Measurements from ENCODE around the gene SLC6A3. TPM values are rescaled to one million over a fixed set of nuclear protein-coding genes. Genes with fewer than 3 reads are reported as not detected.
"Not testable (repeated sequence)": the region's sequence is repeated elsewhere in the genome, so short reads cannot be mapped to it uniquely, and the experiment has no call there.

The SLC6A3 gene
- total and polyA plus RNA-seq, 5 donors from 2014 or later, result 0.27 TPM; not detected in 4

DNA sequence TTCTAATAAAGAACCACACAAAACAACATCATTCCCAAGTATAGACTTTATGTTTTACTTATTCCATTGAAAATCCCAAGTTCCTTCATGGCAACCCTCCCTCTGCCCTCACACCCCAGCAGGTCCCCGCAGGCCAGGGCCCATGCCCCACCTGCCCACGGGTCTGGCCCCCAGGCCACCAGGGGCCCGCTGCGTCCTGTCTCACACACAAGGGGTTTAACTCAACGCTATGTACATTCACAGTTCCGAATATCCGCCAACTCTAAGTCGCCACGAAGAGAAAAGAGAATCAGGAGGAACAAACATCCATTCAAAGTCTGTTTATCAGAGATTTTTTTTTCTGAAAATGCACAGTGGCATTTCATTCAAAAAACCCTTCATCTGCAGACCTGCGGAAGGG lies 16.2 kb upstream of the SLC6A3 start:
- no peak for ATAC-seq (ENCODE audit: low read depth in 2 of 2)
- H3K36me3 Mint-ChIP-seq, result peaks cover 14% of the 10 kb centered on the region

DNA sequence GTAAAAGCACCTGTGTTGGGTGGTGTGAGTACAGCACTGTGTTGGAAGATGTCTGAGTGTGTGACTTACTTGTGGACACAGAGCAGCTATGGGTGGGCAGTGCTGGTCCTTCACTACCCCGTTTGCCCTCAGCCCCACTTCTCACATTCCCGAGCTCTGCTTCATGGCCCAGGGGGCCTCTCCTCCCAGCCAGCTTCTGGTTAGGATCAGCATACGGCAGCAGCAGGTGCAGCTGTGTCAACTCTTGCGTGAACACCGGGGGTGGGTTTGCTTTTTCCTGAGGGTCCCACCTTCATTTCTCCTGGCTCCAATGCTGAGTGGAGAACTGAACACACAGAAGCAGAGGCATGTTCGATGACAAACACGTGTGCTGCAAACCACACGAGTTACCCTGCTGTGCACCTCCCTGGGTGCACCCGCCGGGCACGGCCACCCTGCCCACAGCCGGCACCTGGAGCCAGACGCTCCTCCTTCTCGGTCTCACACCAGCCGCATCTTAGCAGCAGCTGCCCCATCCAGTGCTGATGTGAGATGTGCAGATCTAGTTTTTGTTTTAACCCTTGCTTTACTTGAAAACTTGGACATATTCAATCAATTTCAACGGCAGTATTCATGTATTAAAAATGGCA lies 14.9 kb upstream of the SLC6A3 start:
- no peak overlapping the region for H3K27ac ChIP-seq (ENCODE audit: insufficient read depth, low read length, poor library complexity, severe bottlenecking)
- no peak overlapping the region for H3K4me3 ChIP-seq (ENCODE audit: low read depth, low read length)
- ATAC-seq (ENCODE audit: low read depth in 2 of 2) (no peak), DNase-seq (no peak)
- H3K4me3 Mint-ChIP-seq, result no peak overlapping the region
- peaks cover 30% of the 10 kb centered on the region for H3K36me3 ChIP-seq (ENCODE audit: control insufficient read depth, insufficient read depth, low read length)
- no peaks in the 10 kb centered on the region for H3K27me3 ChIP-seq (ENCODE audit: control insufficient read depth, insufficient read depth, low read length)
- H3K27ac Mint-ChIP-seq, result no peak overlapping the region
- H3K4me1 ChIP-seq (ENCODE audit: control insufficient read depth, insufficient read depth, low read length, poor library complexity, severe bottlenecking), result no peaks in the 10 kb centered on the region
- peaks cover 2% of the 10 kb centered on the region for H3K27me3 Mint-ChIP-seq
- peaks cover 11% of the 10 kb centered on the region for H3K36me3 Mint-ChIP-seq
- H3K9me3 Mint-ChIP-seq, result peaks cover 0 to 8% (median 3%) of the 10 kb centered on the region in 7 donors
- peaks cover 6 to 14% of the 10 kb centered on the region in 2 experiments for H3K9me3 ChIP-seq (ENCODE audit: control insufficient read depth in 2 of 2, low read length in 2 of 2)
- H3K4me1 Mint-ChIP-seq, result peaks cover 0 to 3% (median 0%) of the 10 kb centered on the region in 4 donors

More for the DNA sequence above, 16.2 kb upstream of the SLC6A3 start:
- no peak overlapping the region for H3K4me3 Mint-ChIP-seq
- H3K4me3 ChIP-seq (ENCODE audit: low read depth, low read length), result no peak overlapping the region
- no peak overlapping the region for H3K27ac Mint-ChIP-seq
- H3K9me3 Mint-ChIP-seq, result peaks cover 0 to 8% (median 3%) of the 10 kb centered on the region in 7 donors
- H3K9me3 ChIP-seq (ENCODE audit: control insufficient read depth in 2 of 2, low read length in 2 of 2), result peaks cover 4 to 7% of the 10 kb centered on the region in 2 experiments
- no peak for DNase-seq
- H3K36me3 ChIP-seq (ENCODE audit: control insufficient read depth, insufficient read depth, low read length), result peaks cover 30% of the 10 kb centered on the region
- H3K4me1 ChIP-seq (ENCODE audit: control insufficient read depth, insufficient read depth, low read length, poor library complexity, severe bottlenecking), result no peaks in the 10 kb centered on the region
- H3K4me1 Mint-ChIP-seq, result peaks cover 0 to 3% (median 0%) of the 10 kb centered on the region in 4 donors
- no peak overlapping the region for H3K27ac ChIP-seq (ENCODE audit: insufficient read depth, low read length, poor library complexity, severe bottlenecking)
- H3K27me3 Mint-ChIP-seq, result no peaks in the 10 kb centered on the region
- no peaks in the 10 kb centered on the region for H3K27me3 ChIP-seq (ENCODE audit: control insufficient read depth, insufficient read depth, low read length)

DNA sequence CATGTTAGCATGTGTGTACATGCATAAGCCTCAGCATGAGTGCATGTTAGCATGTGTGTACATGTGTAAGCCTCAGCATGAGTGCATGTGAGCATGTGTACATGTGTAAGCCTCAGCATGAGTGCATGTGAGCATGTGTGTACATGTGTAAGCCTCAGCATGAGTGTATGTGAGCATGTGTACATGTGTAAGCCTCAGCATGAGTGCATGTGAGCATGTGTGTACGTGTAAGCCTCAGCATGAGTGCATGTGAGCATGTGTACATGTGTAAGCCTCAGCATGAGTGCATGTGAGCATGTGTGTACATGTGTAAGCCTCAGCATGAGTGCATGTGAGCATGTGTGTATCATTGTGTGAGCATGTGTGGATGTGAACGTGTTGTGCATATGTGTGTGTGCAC lies 14.2 kb upstream of the SLC6A3 start:
- peaks cover 8 to 17% of the 10 kb centered on the region in 2 experiments for H3K9me3 ChIP-seq (ENCODE audit: control insufficient read depth in 2 of 2, low read length in 2 of 2)
- not testable (repeated sequence) for ATAC-seq (ENCODE audit: low read depth in 2 of 2); H3K27ac Mint-ChIP-seq; H3K9me3 Mint-ChIP-seq; H3K4me3 Mint-ChIP-seq; H3K4me1 ChIP-seq (ENCODE audit: control insufficient read depth, insufficient read depth, low read length, poor library complexity, severe bottlenecking); H3K4me3 ChIP-seq (ENCODE audit: low read depth, low read length); DNase-seq; H3K27ac ChIP-seq (ENCODE audit: insufficient read depth, low read length, poor library complexity, severe bottlenecking); H3K4me1 Mint-ChIP-seq; H3K27me3 Mint-ChIP-seq; H3K27me3 ChIP-seq (ENCODE audit: control insufficient read depth, insufficient read depth, low read length)
- H3K36me3 ChIP-seq (ENCODE audit: control insufficient read depth, insufficient read depth, low read length), result peaks cover 30% of the 10 kb centered on the region
- H3K36me3 Mint-ChIP-seq, result peaks cover 13% of the 10 kb centered on the region

DNA sequence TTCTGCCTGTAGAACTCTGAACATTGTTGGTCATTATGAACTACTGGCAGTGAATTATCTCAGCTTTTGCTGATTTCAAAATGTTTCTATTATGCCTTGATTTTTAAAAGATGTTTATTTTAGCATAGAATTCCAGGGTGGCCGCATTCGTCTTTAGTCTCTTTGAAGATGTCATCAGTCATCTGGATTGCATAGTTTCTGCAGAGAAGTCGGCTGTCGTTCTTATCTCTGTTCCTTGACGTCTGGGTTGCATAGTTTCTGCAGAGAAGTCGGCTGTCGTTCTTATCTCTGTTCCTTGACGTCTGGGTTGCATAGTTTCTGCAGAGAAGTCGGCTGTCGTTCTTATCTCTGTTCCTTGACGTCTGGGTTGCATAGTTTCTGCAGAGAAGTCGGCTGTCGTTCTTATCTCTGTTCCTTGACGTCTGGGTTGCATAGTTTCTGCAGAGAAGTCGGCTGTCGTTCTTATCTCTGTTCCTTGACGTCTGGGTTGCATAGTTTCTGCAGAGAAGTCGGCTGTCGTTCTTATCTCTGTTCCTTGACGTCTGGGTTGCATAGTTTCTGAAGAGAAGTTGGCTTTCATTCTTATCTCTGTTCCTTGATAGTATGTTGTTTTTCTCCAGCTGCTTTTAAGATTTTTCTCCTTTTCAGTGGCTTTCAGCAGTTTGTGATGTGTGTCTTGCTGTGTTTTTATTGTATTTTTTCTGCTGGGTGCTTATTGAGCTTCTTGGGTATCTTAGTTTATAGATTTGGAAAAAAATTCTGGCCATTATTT lies 11.1 kb upstream of the SLC6A3 start:
- DNase-seq; H3K4me1 ChIP-seq (ENCODE audit: control insufficient read depth, insufficient read depth, low read length, poor library complexity, severe bottlenecking); H3K27me3 ChIP-seq (ENCODE audit: control insufficient read depth, insufficient read depth, low read length); H3K4me3 Mint-ChIP-seq; H3K4me3 ChIP-seq (ENCODE audit: low read depth, low read length); H3K27ac ChIP-seq (ENCODE audit: insufficient read depth, low read length, poor library complexity, severe bottlenecking); H3K27ac Mint-ChIP-seq; ATAC-seq (ENCODE audit: low read depth in 2 of 2); H3K4me1 Mint-ChIP-seq; H3K36me3 ChIP-seq (ENCODE audit: control insufficient read depth, insufficient read depth, low read length): not testable (repeated sequence)
- H3K9me3 ChIP-seq (ENCODE audit: control insufficient read depth in 2 of 2, low read length in 2 of 2), result peaks cover 14 to 30% of the 10 kb centered on the region in 2 experiments
- peaks cover 14% of the 10 kb centered on the region for H3K36me3 Mint-ChIP-seq
- peaks cover 20% of the 10 kb centered on the region for H3K27me3 Mint-ChIP-seq
- H3K9me3 Mint-ChIP-seq, result peaks cover 0 to 22% (median 12%) of the 10 kb centered on the region in 7 donors

DNA sequence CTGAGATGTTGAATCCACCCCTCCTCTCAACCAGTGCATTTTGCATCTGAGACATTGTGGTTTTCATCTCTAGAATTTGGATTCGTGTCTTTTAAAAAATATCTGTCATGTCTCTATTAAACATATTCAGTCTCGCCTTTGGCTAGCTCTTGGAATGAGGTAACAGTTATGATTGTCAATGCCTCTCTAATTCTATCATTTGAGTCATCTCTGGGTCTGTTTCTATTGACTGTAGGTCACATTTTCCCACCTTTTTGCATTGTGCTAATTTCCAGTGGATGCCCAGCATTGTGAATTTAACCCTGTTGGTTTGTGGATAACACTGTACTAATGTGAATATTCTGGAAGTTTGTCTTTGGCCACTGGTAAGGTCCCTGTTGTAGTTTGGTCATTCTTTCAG lies 8.4 kb upstream of the SLC6A3 start:
- Mint-ChIP-seq H3K4me1 (peaks cover 0 to 5% (median 3%) of the 10 kb centered on the region in 4 donors), H3K4me3 (no peak overlapping the region), H3K27me3 (peaks cover 28% of the 10 kb centered on the region), H3K9me3 (peaks cover 0 to 22% (median 13%) of the 10 kb centered on the region in 7 donors), H3K36me3 (peaks cover 7% of the 10 kb centered on the region), H3K27ac (no peak overlapping the region)
- Histone ChIP-seq H3K4me1 (ENCODE audit: control insufficient read depth, insufficient read depth, low read length, poor library complexity, severe bottlenecking) (no peaks in the 10 kb centered on the region), H3K36me3 (ENCODE audit: control insufficient read depth, insufficient read depth, low read length) (no peaks in the 10 kb centered on the region), H3K9me3 (ENCODE audit: control insufficient read depth in 2 of 2, low read length in 2 of 2) (peaks cover 14 to 30% of the 10 kb centered on the region in 2 experiments), H3K27ac (ENCODE audit: insufficient read depth, low read length, poor library complexity, severe bottlenecking) (no peak overlapping the region), H3K27me3 (ENCODE audit: control insufficient read depth, insufficient read depth, low read length) (peaks cover 7% of the 10 kb centered on the region), H3K4me3 (ENCODE audit: low read depth, low read length) (no peak overlapping the region)
- DNase-seq (no peak), ATAC-seq (ENCODE audit: low read depth in 2 of 2) (no peak)

DNA sequence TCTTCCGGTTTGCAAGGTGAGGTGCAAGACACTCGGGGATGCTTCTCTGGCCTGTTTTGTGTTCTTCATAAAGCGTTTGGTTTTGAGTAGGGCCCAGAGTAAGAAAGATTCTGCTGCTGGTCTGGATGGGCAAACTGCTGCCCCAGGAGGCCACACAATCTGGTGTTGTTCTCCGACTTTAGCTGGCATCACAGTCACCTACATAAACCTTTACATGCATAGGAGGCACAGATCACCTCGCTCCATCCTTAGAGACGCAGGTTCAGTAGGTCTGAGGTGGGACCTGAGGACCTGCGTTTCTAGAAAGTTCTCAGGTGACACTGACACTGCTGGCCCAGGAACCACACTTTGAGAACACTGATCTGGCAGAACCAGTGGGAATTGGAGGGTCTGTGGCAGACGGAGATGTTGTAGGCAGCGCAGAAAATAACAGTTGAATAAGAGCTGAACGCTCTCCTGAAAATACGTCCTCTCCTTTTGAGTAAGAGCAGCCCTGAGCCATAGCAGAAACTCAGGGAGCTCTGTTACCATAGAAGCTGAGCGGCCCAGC lies 3.9 kb upstream of the SLC6A3 start:
- Mint-ChIP-seq H3K4me3 (no peak overlapping the region), H3K27me3 (peaks cover 49% of the 10 kb centered on the region), H3K9me3 (peaks cover 0 to 15% (median 6%) of the 10 kb centered on the region in 7 donors), H3K36me3 (peaks cover 2% of the 10 kb centered on the region), H3K27ac (no peak overlapping the region), H3K4me1 (peaks cover 0 to 7% (median 3%) of the 10 kb centered on the region in 4 donors)
- Histone ChIP-seq H3K27ac (ENCODE audit: insufficient read depth, low read length, poor library complexity, severe bottlenecking) (no peak overlapping the region), H3K36me3 (ENCODE audit: control insufficient read depth, insufficient read depth, low read length) (no peaks in the 10 kb centered on the region), H3K4me1 (ENCODE audit: control insufficient read depth, insufficient read depth, low read length, poor library complexity, severe bottlenecking) (no peaks in the 10 kb centered on the region), H3K4me3 (ENCODE audit: low read depth, low read length) (no peak overlapping the region), H3K27me3 (ENCODE audit: control insufficient read depth, insufficient read depth, low read length) (peaks cover 7% of the 10 kb centered on the region), H3K9me3 (ENCODE audit: control insufficient read depth in 2 of 2, low read length in 2 of 2) (peaks cover 6 to 10% of the 10 kb centered on the region in 2 experiments)
- ATAC-seq (ENCODE audit: low read depth in 2 of 2), result no peak
- no peak for DNase-seq

DNA sequence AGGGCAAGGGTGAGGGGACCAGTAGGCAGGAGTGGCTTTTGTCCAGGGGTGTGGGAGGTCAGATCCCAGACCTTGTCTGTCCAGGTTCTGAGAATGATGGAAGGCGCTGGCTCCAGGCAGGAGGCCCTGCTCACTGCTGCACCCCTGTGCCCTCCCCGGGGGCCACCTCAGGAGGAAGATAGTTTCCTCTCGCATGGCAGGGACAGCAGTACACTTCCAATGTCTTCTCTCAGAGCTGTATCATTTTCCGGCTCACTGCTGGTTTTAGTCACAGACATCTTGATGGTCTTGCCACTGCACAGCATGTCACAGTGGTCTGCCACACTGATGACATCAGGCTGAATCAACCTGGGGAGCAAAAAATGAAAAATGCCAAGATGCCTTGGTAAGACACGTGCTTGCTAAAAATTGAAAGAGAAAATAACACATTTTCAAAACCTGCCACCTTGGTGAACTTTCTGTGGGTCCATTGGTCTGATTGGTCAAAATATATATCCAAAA lies 3.3 kb upstream of the SLC6A3 start:
- H3K27me3 ChIP-seq (ENCODE audit: control insufficient read depth, insufficient read depth, low read length), result peaks cover 4% of the 10 kb centered on the region
- no peak overlapping the region for H3K27ac ChIP-seq (ENCODE audit: insufficient read depth, low read length, poor library complexity, severe bottlenecking)
- H3K4me1 ChIP-seq (ENCODE audit: control insufficient read depth, insufficient read depth, low read length, poor library complexity, severe bottlenecking), result no peaks in the 10 kb centered on the region
- Mint-ChIP-seq H3K9me3 (peaks cover 0 to 15% (median 3%) of the 10 kb centered on the region in 7 donors), H3K27me3 (peaks cover 55% of the 10 kb centered on the region), H3K4me3 (no peak overlapping the region), H3K4me1 (peaks cover 0 to 12% (median 4%) of the 10 kb centered on the region in 4 donors), H3K36me3 (no peaks in the 10 kb centered on the region), H3K27ac (no peak overlapping the region)
- H3K36me3 ChIP-seq (ENCODE audit: control insufficient read depth, insufficient read depth, low read length), result no peaks in the 10 kb centered on the region
- H3K4me3 ChIP-seq (ENCODE audit: low read depth, low read length), result no peak overlapping the region
- DNase-seq, result no peak
- H3K9me3 ChIP-seq (ENCODE audit: control insufficient read depth in 2 of 2, low read length in 2 of 2), result peaks cover 3 to 4% of the 10 kb centered on the region in 2 experiments
- no peak for ATAC-seq (ENCODE audit: low read depth in 2 of 2)

Data from CD4-positive, CD25-positive, alpha-beta regulatory T cell (primary cell).